GM21619 (cell line): ENCODE measurements around the gene WWTR1.

Source experiments
- ATAC-seq: cut with Tn5 transposase; IDR thresholded peaks from one replicate; pipeline ENCODE4 v1.9.1; 2021; ENCODE audit not compliant: unreplicated experiment

Gene WWTR1

GRCh38 chr3:149572796-149573414 lies 84.9 kb downstream of the WWTR1 start:
- no peak for ATAC-seq

DNA sequence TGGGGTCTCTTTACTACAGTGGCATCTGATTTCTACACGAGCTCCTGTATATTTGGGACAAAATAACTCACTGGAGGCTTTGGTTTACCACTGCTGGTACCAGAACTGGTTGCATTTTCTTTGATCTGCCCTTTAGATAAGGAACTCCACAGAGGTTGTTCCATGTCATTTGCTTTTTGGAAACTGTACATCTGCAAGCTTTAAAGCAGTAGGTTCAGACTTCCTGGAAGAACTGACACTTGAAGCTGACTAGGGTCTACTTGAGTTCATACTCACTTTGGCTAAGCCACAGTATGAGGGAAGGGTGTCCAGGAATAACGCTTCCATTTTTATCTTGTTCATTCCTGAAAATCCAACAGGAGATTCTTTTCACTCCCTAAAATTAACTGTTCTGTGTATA lies 86.4 kb downstream of the WWTR1 start:
- ATAC-seq: no peak

GRCh38 chr3:149570016-149570415 lies 87.8 kb downstream of the WWTR1 start:
- no peak for ATAC-seq

- no peak for ATAC-seq
These were observed 90.4 kb downstream of the WWTR1 start for GRCh38 chr3:149567381-149567780.

DNA sequence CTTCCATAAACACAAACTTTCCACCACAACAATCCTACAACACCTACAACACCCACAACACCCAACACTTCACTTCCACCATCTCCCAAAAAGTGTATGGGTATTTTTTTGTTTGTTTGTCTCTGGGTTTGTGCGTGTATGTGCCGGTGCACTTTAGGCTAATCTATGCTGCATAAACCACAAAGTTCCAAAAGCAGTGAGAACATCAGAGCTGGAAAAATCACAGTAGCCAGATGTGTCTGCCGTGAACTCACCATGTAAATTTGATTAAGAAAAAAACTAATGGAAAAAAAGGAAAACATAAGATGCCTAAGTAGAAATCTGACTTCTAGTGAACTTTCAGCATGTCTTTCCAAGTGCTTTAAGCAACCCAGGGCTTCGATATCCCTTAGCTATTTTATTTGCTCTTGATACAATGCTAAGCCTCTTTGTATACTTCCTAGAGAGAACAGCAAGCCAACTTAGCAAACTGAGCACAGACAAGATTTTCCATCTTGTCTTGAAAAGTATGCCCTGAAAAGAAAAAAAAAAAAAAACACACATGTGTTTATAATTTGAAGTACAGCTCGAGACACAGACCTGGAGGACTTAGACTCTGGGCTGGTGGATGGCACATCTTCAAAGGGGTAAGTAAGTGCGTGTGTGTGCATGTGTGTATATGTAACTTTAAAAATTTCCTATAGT lies 91.4 kb downstream of the WWTR1 start:
- ATAC-seq: no peak

DNA sequence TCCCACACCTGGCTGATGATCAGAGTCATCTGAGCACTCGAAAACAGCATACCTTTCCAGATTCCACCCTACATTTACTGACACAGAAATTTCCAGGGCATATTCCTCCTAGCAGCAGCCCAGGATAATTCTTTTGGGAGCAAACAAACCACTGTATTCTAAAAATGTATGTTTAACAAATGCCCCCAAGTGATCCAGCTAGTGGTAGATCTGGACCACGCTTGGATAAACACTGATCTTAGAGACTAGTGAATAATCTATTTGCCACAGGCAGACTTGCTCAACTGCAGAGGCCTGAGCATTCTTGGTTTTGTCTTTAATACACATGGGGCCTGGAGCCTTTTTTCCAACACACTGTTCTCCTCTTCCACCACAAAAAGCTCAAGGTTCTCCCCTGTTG lies 93.7 kb downstream of the WWTR1 start:
- ATAC-seq: no peak

- ATAC-seq: no peak
These were observed 94.7 kb downstream of the WWTR1 start for GRCh38 chr3:149563114-149563513.

DNA sequence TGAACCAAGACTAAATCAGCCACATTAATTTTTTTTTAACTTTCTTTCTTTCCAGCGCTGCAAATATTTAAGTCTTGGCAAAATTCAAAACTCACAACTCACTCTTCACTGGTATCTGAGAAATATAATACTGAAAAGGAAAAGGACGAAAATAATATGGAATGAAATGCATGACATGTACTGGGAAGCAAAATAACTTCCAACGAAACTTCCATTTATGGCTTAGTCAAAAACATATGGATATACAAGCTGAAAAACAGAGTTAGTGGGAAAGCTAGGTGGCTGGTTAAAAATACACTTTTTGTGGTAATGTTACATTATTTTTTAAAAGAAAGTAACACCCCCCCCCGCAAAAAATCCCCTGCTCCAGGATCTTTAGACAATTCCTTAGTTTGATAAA lies 97.2 kb downstream of the WWTR1 start:
- ATAC-seq: no peak

- no peak for ATAC-seq
These were observed 97.8 kb downstream of the WWTR1 start for GRCh38 chr3:149560001-149560400.

GRCh38 chr3:149559525-149559924 lies 98.3 kb downstream of the WWTR1 start:
- no peak for ATAC-seq

DNA sequence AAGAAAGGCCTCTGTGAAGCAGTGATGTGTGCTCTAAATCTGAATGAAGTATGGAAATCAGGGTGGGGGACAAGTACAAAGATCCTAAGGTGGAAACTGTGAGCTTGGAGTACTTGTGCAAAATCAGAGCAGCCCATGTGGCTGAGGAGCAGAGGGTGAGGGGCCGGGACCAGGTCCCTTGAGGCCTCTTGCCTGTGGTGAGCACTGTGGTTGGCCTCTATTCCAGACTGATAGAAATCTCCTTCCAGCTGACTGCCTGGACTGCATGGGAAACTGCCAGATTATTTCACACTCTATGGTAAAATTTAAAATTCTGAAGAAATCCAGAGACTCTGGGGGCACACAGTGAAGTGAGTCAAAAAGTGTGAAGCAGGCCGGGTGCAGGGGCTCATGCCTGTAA lies 101.9 kb downstream of the WWTR1 start:
- ATAC-seq: no peak

DNA sequence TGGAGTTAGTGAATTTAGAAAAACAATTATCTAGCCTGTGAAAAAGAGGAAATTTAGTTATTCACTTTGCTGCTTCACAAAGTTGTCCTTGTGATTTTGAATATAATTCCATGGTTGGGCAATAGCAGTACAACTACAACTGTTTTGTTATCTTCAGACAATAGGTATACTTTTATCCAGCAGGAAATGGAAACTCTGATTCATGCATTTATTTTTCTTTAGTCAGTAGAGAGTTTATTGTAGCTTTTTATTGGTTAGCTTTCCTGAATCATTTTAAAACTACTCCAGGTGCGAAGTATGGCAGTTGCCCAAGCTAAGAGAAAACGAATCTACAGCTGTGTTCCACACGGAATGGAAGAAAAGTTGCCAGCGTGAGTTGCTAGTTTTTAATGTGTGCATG lies 103.0 kb downstream of the WWTR1 start:
- ATAC-seq: no peak

- ATAC-seq: no peak
These were observed 103.9 kb downstream of the WWTR1 start for GRCh38 chr3:149553781-149554451.

- ATAC-seq: no peak
These were observed 105.1 kb downstream of the WWTR1 start for GRCh38 chr3:149552700-149553099.

GRCh38 chr3:149551500-149551899 lies 106.3 kb downstream of the WWTR1 start:
- no peak for ATAC-seq

- no peak for ATAC-seq
These were observed 109.2 kb downstream of the WWTR1 start for GRCh38 chr3:149548669-149549065.

- no peak for ATAC-seq
These were observed 109.7 kb downstream of the WWTR1 start for GRCh38 chr3:149547954-149548668.

GRCh38 chr3:149547413-149547812 lies 110.4 kb downstream of the WWTR1 start:
- no peak for ATAC-seq

GRCh38 chr3:149545049-149545448 lies 112.8 kb downstream of the WWTR1 start:
- ATAC-seq: no peak

- ATAC-seq: no peak
These were observed 115.2 kb downstream of the WWTR1 start for GRCh38 chr3:149542375-149543312.

DNA sequence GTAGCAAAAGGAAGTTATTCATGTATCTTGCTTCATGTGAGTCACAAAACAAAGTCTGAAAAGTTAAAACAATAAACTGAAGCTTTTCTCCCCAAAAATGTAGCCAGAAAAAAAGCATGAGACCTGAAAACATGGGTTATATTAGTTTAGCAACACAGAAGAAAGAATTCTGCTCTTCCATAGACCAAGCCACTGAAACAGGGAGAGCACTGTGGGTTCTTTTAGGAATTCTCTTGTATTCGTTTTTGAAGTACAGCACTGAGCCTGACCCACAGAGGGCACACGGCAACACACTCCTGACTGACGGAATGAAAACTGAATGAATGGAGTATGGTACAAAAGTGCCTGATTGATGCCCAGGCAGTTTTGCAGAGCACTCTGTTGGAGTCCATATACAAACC lies 116.7 kb downstream of the WWTR1 start:
- no peak for ATAC-seq
